22Rv1 (cell line): ENCODE data around the gene RNF214.
"Not testable (repeated sequence)": the region's sequence is repeated elsewhere in the genome, so short reads cannot be mapped to it uniquely, and the experiment has no call there.

ENCODE experiments used
- H3K27ac ChIP-seq: fragments of 450-650 bp; 2 replicates; pipeline ENCODE4 v1.5.1; 2017
- ZFX ChIP-seq: fragments of 450-650 bp; IDR thresholded peaks from 2 replicates; pipeline ENCODE4 v1.6.1; 2017; ENCODE audit warnings: antibody characterized with exemption, borderline replicate concordance
- TF ChIP-seq, protein P1 (sequence below): fragments of 450-650 bp; IDR thresholded peaks from 2 replicates; pipeline ENCODE4 v1.5.1; 2017; ENCODE audit warnings: mild to moderate bottlenecking

RNF214 gene

DNA sequence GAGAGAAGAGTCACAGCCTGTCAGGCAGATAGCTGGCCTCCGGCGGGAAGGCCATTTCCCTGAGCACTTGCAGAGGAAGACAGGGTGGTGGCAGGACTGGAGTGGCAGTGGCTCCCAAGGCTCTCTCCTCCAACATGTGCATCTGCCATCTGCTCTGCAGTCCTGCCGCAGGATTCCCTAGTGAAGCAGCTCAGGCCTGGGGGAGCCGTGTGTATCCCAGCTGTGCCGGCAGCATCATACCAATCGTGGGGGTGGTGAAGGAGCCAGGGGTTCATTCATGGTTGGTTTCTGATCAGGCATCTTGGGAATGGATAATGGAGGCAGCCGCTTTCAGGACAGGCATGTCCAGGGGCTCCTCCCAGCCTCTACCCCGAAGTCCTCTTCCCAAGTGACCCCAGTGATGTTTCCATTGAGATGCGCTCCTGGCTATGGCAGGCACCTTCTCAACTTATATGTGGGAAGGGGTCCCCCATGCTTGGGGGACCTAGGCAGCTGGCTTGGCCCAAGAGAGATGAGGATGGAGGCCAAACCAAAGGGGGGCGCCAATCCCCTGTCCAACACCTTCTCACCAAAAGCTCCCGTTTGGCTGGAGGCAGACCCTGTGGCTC lies 27.2 kb upstream of the RNF214 start:
- no peak overlapping the region for H3K27ac ChIP-seq
- TF ChIP-seq ZFX = no peak
- TF ChIP-seq, protein P1, sequence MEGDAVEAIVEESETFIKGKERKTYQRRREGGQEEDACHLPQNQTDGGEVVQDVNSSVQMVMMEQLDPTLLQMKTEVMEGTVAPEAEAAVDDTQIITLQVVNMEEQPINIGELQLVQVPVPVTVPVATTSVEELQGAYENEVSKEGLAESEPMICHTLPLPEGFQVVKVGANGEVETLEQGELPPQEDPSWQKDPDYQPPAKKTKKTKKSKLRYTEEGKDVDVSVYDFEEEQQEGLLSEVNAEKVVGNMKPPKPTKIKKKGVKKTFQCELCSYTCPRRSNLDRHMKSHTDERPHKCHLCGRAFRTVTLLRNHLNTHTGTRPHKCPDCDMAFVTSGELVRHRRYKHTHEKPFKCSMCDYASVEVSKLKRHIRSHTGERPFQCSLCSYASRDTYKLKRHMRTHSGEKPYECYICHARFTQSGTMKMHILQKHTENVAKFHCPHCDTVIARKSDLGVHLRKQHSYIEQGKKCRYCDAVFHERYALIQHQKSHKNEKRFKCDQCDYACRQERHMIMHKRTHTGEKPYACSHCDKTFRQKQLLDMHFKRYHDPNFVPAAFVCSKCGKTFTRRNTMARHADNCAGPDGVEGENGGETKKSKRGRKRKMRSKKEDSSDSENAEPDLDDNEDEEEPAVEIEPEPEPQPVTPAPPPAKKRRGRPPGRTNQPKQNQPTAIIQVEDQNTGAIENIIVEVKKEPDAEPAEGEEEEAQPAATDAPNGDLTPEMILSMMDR = no peak

DNA sequence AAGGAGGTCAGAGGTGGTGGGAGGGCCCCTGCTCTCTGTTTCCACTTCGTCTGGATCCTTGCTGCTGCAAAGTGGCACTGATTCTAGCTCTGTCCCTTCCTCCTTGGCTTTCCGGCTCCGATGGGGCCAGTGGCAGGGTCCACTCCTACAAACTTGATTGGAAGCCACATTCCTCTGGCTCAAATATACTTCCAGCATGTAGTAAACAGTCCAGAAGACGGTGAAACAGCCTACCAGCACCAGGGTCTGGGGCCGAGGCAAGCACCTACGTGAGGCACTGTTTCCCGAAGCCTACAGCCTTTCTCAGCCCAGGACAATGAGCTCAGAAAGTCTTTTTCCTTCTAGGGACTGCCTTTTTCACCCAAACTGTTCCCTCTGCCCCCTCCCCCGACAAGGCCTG lies 26.4 kb upstream of the RNF214 start:
- H3K27ac ChIP-seq = not testable (repeated sequence)

DNA sequence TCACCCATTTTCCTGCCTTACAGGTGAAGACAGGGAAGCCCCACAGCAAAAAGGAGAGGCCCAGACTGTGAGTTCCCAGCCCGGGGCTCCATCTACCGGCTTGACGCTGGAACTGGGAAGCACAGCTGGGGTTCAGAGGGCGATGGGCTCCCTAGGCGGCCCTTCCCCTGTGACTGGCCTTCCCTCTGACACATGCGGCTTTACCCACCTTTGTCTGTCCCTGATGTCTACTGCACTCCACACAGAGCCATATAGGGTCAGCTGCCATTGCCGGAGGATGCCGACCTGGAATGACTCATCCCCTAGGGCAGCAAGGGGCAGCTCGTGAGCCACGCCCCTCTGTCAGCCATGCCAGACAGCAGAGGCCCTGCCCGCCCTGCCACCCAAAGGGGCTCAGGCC lies 25.6 kb upstream of the RNF214 start:
- not testable (repeated sequence) for H3K27ac ChIP-seq

DNA sequence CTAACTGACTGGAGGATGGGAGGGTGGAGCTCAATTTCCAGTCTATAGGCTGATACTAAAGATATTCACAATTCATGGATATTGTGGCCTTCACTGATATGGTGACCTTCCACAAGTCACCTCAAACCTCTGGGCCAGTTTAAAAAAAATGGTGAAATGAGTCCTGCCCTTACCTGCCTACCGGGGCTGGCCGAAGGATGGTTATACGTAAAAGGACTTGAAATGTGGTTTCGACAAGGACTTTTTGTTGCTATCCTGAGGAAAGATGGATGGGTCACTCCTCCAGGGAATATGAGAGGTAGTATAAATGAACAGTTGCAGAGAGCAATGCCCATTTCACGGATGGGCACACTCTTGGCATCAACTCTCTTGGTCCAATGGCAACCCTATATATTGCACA lies 25.0 kb upstream of the RNF214 start:
- not testable (repeated sequence) for H3K27ac ChIP-seq

DNA sequence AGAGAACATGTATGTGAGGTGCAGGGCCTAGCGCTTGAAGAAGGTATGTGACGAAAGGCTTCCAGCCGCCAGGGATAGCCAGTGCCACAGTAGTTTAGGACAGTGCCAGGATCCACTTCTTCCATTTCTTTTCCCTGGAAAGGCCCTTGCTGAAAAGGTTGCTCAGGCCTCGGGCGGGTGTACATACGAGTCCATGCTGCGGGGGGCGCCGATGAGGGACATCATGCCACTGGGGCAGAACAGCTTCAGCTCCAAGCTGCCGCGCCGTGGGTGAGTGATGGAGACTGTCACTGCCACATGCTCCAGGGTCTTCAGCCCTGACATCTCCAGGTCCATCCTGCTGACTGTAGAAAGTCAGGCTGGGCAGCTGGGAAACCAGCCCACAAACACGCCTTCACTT lies 23.8 kb upstream of the RNF214 start:
- H3K27ac ChIP-seq = not testable (repeated sequence)

DNA sequence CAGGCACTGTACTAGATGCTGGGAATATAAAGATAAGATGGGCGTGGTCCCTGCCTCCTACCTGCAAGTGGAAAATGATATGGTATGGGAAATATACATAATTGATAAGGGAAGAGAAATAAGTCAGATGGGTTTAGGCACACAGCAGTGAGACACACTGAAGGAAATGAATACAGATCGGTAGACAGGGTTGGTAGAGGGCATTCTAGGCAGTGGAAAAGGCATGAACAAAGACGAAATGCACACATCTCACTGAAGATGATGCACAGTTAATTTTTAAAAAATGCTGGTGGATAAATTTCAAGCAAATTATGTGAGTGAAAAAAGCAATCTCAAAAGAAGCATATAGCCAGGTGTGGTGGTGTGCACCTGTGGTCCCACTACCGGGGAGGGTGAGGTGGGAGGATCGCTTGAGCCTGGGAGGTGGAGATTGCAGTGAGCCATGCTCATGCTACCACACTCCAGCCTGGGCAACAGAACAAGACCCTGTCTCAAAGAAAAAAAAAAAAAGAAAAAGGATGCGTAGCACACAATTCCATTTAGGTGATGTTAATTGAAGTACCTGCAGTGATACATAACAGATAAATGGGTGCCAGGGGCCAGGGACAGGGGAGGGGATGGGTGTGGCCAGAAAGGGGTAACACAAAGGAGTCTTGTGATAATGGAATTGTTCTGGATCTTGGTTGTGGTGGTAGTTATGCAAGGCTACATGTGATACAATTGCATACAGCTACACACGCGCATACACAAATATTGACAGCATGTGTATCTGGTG lies 22.9 kb upstream of the RNF214 start:
- not testable (repeated sequence) for H3K27ac ChIP-seq

DNA sequence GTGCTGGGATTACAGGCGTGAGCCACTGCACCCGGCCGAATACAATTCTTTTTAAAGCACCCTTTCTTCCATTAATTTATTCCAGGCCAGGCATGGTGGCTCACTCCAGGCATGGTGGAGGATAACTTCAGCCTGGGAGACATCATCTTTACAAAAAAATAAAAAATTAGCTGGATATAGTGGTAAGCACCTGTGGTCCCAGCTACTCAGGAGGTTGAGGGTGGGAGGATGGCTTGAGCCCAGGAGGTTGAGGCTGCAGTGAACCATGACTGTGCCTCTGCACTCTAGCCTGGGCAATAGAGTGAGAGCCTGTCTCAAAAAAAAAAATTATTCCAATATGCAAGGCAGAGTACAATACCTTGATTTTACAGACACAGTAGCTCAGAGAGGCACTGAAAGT lies 21.9 kb upstream of the RNF214 start:
- H3K27ac ChIP-seq = no peak overlapping the region
- no peak for TF ChIP-seq ZFX
- TF ChIP-seq, protein P1 = no peak

DNA sequence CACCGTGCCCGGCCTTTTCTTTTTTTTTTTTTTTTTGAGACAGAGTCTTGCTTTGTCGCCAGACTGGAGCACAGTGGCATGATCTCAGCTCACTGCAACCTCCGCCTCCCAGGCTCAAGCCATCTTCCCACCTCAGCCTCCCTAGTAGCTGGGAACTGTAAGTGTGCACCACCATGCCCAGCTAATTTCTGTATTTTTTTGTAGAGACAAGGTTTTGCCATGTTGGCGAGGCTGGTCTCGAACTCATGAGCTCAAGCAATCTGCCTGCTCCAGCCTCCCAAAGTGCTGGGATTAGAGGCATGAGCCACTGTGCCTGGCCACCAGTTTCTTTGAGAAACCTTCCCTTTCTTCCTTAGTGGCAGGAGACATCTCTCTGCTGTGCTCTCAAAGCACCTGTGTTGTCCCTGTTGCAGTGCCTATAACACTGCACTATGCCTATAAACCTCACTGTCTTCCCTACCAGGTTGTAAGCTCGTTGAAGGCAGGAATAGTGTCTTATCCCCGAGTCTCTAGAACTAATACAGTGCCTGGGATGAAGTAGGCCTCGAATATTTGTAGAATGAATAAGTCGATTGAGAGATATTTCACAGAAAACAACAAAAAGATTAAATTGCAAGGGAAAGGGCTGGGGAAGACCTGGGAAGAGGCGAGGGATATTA lies 19.6 kb upstream of the RNF214 start:
- no peak for TF ChIP-seq ZFX
- TF ChIP-seq, protein P1 = no peak
- H3K27ac ChIP-seq = no peak overlapping the region

DNA sequence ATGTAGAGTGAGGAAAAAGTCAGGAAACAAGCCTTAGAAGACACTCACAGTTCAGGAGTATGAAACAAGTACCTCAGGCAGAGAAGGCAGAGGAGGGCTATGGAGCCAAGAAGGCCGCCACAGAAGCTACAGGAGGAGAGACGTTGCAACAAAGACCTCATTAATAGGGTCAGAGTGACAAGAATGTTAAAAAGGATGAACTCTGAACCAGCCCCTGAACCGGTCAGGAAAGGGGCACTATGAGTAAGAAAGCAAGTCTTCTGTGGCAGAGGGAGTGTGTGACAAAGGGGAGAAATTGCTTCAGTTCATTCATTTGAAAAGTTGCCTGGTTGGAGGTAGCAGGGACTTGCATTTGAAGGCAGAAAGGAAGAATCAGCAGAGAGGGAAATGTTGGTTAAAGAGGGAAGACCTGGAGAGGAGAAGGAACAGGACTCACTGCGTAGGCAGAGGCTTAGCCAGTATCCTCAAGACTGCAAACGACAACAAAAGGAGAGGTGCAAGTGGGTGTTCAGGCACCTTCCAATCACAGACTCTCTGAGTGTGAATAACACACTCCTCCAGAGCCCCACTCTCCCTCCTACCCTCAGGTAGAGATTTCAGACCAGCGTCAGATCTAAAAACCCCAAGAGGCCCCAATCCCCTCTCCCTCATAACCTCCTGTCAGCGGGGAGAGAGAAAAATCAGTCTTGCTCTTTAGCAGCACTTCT lies 17.9 kb upstream of the RNF214 start:
- no peak overlapping the region for H3K27ac ChIP-seq
- TF ChIP-seq, protein P1 = no peak
- TF ChIP-seq ZFX = no peak
